Stimulated activated CD8-positive, alpha-beta memory T cell treated with anti-CD3 and anti-CD28 coated beads, Interleukin-4, amount 100 ng/mL, for 4 hours (primary cell): ENCODE results near the gene MYH16.
"Not testable (repeated sequence)": the region's sequence is repeated elsewhere in the genome, so short reads cannot be mapped to it uniquely, and the experiment has no call there.

Experiments
- DNase-seq, 2 donors: peaks; one replicate each; pipeline ENCODE4 v3.0.0-alpha.2; 2020; ENCODE audit warnings: low read depth in 2 of 2, low spot score in 1 of 2

Gene MYH16

GRCh38 chr7:99272476-99273045 is at the start of gene MYH16:
MYH16 (plus strand) TSS chr7:99272839.
- no peak for DNase-seq

GRCh38 chr7:99224263-99224898 is 48.3 kb upstream of the MYH16 start:
- DNase-seq = not testable (repeated sequence)

- no peak for DNase-seq
Observed at GRCh38 chr7:99224899-99225265, 47.8 kb upstream of the MYH16 start.

GRCh38 chr7:99229234-99229633 is 43.4 kb upstream of the MYH16 start:
- DNase-seq = no peak

- no peak for DNase-seq
Observed at GRCh38 chr7:99232082-99232770, 40.4 kb upstream of the MYH16 start.

GRCh38 chr7:99232955-99233354 is 39.7 kb upstream of the MYH16 start:
- DNase-seq = not testable (repeated sequence)

GRCh38 chr7:99234185-99234584 is 38.5 kb upstream of the MYH16 start:
- DNase-seq = no peak

- DNase-seq = no peak
Observed at GRCh38 chr7:99235925-99236324, 36.7 kb upstream of the MYH16 start.

- DNase-seq = not testable (repeated sequence)
Observed at GRCh38 chr7:99237876-99238275, 34.8 kb upstream of the MYH16 start.

GRCh38 chr7:99238558-99239341 is 33.9 kb upstream of the MYH16 start:
- DNase-seq = no peak

GRCh38 chr7:99242682-99243081 is 30.0 kb upstream of the MYH16 start:
- DNase-seq = no peak

GRCh38 chr7:99243751-99244337 is 28.8 kb upstream of the MYH16 start:
- no peak for DNase-seq

GRCh38 chr7:99244939-99245338 is 27.7 kb upstream of the MYH16 start:
- DNase-seq = no peak

- DNase-seq = no peak
Observed at GRCh38 chr7:99248391-99249095, 24.1 kb upstream of the MYH16 start.

GRCh38 chr7:99249985-99250575 is 22.6 kb upstream of the MYH16 start:
- no peak for DNase-seq

GRCh38 chr7:99252166-99252895 is 20.3 kb upstream of the MYH16 start:
- no peak for DNase-seq

GRCh38 chr7:99253369-99253768 is 19.3 kb upstream of the MYH16 start:
- DNase-seq = no peak

- DNase-seq = no peak
Observed at GRCh38 chr7:99254390-99254789, 18.2 kb upstream of the MYH16 start.

GRCh38 chr7:99255463-99255862 is 17.2 kb upstream of the MYH16 start:
- no peak for DNase-seq

GRCh38 chr7:99257065-99257464 is 15.6 kb upstream of the MYH16 start:
- DNase-seq = no peak
